ENCODE data around the gene ZNF76. TPM values are rescaled to one million over a fixed set of nuclear protein-coding genes. Genes with fewer than 3 reads are reported as not detected.

The ZNF76 gene
- total and polyA plus RNA-seq, 2 of the 13 experiments (the other 11 are each of a cell fraction or from before 2014, with no cell fraction given), result 13.2 to 26.4 TPM

GRCh38 chr6:35220711-35221110 is 38.8 kb upstream of the ZNF76 start (continued):
- no peak for TF ChIP-seq ZIK1 (CRISPR knock-in tag; IDR thresholded peaks at IDR 0.05; ENCODE audit: borderline replicate concordance, low read depth)
- TF ChIP-seq ZNF790 (CRISPR knock-in tag; IDR thresholded peaks at IDR 0.05; ENCODE audit: borderline replicate concordance), result no peak
- TF ChIP-seq SNAPC4 (CRISPR knock-in tag; IDR thresholded peaks at IDR 0.05), result no peak
- no peak for TF ChIP-seq ZNF567 (CRISPR knock-in tag; IDR thresholded peaks at IDR 0.05; ENCODE audit: borderline replicate concordance)
- no peak for TF ChIP-seq ZFP36L1 (CRISPR knock-in tag; IDR thresholded peaks at IDR 0.05)
- TF ChIP-seq NBN (conservative IDR thresholded peaks at IDR 0.05), result no peak

GRCh38 chr6:35223396-35223795 is 36.1 kb upstream of the ZNF76 start:
- Histone ChIP-seq H4K20me1 (ENCODE audit: insufficient read depth, low read length) (no peaks in the 10 kb centered on the region), H3K4me3 (replicated peaks in 1 of 3; ENCODE audit: insufficient read depth in 1 of 3, low read depth in 2 of 3, low read length in 3 of 3) (no peak overlapping the region), H3K4me2 (ENCODE audit: low read depth, low read length) (no peak overlapping the region), H3K79me2 (ENCODE audit: insufficient read depth, low read length) (no peaks in the 10 kb centered on the region), H3K27me3 (ENCODE audit: control insufficient read depth in 1 of 2, insufficient read depth in 2 of 2, low read length in 2 of 2) (no peaks in the 10 kb centered on the region), H3K4me1 (ENCODE audit: insufficient read depth, low read length) (no peaks in the 10 kb centered on the region), H3K9ac (ENCODE audit: insufficient read depth, low read depth, low read length) (no peak overlapping the region), H3K36me3 (replicated peaks in 1 of 2; ENCODE audit: control insufficient read depth in 1 of 2, insufficient read depth in 2 of 2, low read length in 2 of 2) (no peaks in the 10 kb centered on the region), H2AFZ (ENCODE audit: low read length) (no peak overlapping the region), H3K9me3 (ENCODE audit: low read length) (no peaks in the 10 kb centered on the region), H3K27ac (ENCODE audit: extremely low read length, insufficient read depth, low read length) (no peak overlapping the region)
- ChIA-PET CTCF (ENCODE audit: low intra/inter-chr PET ratio, low total read pairs) (no interaction called here), POLR2A (no interaction called here)
- BruUV-seq (replicated peaks), result no TSS peak
- intact Hi-C loops (cut with micrococcal nuclease; ENCODE audit: unreplicated experiment), result no loop called here
- no peak for ATAC-seq
- in situ Hi-C loops (cut with HindIII; ENCODE audit: extremely low pct_ligation_motif_present, low pct_unique_long_range_greater_than_20kb), result no loop called here
- no peak for FAIRE-seq
- WGBS (ENCODE audit: low lambda C conversion rate), result 52% methylated on average over 2 of the region's 2 CpGs
- no peak for DNase-seq (ENCODE audit: low spot score)
- no peak for TF ChIP-seq NFATC3 (CRISPR knock-in tag; IDR thresholded peaks at IDR 0.05)
- TF ChIP-seq ZNF883 (CRISPR knock-in tag; IDR thresholded peaks at IDR 0.05; ENCODE audit: not compliant biosample characterization), result no peak
- no peak for TF ChIP-seq TOPORS (CRISPR knock-in tag; IDR thresholded peaks at IDR 0.05)
- TF ChIP-seq PHF20 (CRISPR knock-in tag; IDR thresholded peaks at IDR 0.05), result no peak
- no peak for TF ChIP-seq NR2F1 (CRISPR knock-in tag; IDR thresholded peaks at IDR 0.05)
- no peak for TF ChIP-seq HMGXB3 (CRISPR knock-in tag; IDR thresholded peaks at IDR 0.05; ENCODE audit: borderline replicate concordance)
- TF ChIP-seq ZNF382 (CRISPR knock-in tag; IDR thresholded peaks at IDR 0.05; ENCODE audit: borderline replicate concordance), result no peak
- TF ChIP-seq ZNF878 (CRISPR knock-in tag; IDR thresholded peaks at IDR 0.05), result no peak
- TF ChIP-seq ZNF75D (CRISPR knock-in tag; IDR thresholded peaks at IDR 0.05; ENCODE audit: borderline replicate concordance), result no peak
